ENCODE data around the gene ZNF619.
"Not testable (repeated sequence)": the region's sequence is repeated elsewhere in the genome, so short reads cannot be mapped to it uniquely, and the experiment has no call there.

Gene ZNF619

DNA sequence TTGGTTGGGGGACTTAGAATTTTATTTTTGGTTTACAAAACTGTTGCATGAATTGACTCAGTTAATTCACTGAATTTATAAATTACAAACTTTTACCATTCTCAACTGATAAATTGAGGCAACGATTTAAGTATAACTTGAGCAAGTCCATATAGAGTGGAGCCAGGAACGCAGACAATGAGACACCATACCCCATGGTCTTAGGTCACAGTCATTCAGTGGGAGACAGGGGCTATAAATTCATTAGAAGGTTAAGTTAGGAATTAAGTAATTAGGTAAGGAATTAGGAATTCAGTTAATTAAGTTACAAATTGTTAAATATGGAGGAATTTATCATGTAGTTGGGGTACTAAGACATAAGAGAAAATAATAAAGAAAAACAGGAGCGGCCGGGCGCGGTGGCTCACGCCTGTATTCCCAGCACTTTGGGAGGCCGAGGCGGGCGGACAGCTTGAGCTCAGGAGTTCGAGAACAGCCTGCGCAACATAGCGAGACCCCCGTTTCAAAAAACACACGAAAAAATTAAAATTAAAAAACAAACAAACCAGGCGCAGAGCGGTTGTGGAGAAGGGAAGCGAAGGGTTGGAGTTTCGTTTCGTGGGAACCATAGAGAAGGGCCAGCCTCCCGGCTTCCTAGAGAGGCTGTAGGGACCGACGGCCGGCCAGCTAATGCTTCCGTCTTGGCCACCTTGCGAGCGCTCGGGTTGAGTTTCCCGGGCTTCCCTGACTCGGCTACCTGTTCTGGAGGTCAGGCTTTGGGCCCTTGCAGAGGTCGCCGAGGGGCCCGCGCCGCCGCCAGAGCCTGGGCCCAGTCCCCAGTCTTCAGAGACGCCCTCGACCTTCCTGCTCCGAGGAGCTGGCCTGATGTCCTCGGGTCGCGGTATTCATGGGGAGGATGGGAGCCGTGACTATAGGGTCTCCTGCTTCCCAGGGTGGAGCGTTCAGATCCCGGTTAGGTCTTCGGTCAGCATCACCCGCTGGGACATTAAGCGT lies at the start of gene ZNF619:
Gene ZNF619, plus strand, starts transcription at position 645 of the 993 bp plus-strand sequence. CDS start 858 bp downstream, outside the sequence.
- DNase-seq = peak; percentile 65 to 73

DNA sequence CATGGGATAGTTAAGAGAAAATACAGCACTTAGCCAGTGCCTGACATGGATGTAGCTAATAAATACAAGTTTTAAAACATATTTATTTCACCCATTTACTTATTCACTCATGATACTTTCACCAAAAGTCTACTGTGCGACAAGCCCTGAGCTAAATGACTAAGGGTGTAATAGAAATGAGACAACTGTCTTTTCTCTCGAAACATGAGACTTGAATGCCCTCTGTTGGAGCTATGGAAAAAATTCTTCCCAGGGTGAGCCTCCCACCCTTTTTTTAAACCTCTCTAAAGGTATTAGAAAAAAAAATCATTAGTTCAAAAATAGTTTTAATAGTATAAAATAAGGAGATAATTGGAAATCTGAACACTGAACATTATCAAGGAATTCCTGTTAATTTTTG lies 44.1 kb upstream of the ZNF619 start:
- no peak for DNase-seq

- no peak for DNase-seq
These were observed 39.0 kb upstream of the ZNF619 start for GRCh38 chr3:40437889-40438288.

GRCh38 chr3:40445062-40445461 lies 31.9 kb upstream of the ZNF619 start:
- DNase-seq = no peak

- no peak for DNase-seq
These were observed 31.0 kb upstream of the ZNF619 start for GRCh38 chr3:40445880-40446279.

DNA sequence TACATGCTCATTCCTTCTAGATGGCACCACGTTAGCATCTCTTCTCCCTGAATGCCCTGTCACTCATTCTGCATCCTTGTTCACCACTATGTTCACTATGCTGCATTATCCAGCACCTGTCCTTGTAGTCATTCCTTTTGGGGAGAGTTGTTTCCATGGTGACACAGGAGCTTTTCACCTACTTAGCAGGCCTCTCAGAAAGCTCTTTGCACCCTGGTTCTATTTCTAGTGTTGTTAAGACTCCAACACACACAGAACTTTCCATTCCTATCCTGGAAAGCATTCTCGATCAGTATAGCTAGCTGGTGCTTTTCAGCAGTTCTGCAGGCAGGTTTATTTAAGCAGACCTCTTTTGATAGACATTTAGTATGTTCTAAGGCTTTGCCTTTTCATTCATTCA lies 26.5 kb upstream of the ZNF619 start:
- no peak for DNase-seq

- no peak for DNase-seq
These were observed 25.4 kb upstream of the ZNF619 start for GRCh38 chr3:40451551-40451950.

- peak in 1 of 2 experiments; percentile 20 for DNase-seq
These were observed 24.9 kb upstream of the ZNF619 start for GRCh38 chr3:40452057-40452456.

- DNase-seq = no peak
These were observed 24.4 kb upstream of the ZNF619 start for GRCh38 chr3:40452562-40452875.

GRCh38 chr3:40452876-40453730 lies 23.8 kb upstream of the ZNF619 start:
- peak; percentile 100 for DNase-seq

GRCh38 chr3:40453933-40454332 lies 23.0 kb upstream of the ZNF619 start:
- DNase-seq = no peak

GRCh38 chr3:40455328-40455727 lies 21.6 kb upstream of the ZNF619 start:
- no peak for DNase-seq

DNA sequence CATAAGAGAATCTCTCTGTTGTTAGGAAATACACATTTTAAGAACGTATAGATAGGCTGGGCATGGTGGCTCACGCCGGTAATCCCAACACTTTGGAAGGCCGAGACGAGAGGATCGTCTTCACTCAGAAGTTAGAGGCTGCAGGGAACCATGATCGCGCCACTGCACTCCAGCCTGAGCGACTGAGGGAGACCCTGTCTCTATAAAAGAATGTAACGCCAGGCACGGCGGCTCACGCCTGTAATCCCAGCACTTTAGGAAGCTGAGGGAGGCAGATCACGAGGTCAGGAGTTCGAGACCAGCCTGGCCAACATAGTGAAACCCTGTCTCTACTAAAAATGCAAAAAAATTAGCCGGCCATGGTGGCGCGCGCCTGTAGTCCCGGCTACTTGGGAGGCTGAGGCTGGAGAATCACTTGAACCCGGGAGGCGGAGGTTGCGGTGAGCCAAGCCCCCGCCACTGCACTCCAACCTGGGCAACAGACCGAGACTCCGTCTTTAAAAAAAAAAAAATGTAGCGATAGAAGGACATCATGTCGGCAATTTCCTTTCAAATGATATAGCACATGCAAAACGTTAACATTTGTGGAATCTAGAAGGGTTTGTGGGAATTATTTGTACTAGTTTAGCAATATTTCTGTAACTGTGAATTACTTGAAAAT lies 20.5 kb upstream of the ZNF619 start:
- no peak for DNase-seq

DNA sequence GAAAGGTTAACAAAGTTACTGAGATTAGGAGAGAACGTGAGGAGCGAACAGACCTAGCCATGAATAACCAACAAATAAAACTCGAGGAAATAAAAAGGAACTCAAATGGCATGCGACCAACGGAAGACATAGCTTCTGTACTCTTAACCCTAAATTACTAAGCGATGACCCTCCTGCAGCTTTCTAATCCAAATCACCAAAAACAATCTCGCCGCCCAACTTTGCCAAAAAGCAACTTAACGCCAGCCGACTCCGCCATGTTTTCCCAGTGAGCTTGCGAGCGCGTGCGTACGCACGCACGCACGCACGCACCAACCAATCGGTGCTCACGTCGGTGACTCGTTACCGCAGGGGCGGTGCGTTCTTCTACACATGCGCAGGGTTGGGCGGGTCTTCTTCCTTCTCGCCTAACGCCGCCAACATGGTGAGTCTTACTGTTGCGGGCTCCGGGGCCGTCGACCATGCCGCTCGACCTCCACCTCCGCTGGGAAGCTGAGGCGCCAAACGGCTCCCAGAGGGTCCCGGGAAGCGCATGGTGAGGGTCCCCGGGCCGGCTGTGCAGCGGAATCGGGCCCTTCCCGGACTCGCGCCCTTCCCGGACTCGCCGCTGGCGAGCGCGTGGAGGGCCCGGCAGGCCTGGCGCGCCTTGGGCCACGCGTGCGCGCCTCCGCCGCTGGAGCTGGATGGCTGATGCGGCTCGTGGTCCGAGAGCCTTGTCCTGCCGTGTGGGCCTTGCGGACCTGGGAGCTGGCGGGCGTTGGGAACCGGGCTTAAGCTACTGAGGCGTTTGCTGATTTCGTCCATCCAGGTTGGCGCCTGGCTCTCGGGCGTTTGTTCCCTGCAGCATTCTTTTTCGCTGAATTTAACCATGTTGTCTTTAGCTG lies 19.7 kb upstream of the ZNF619 start, which contains the start of gene RPL14:
Gene RPL14, plus strand, starts transcription at position 400 of the 884 bp plus-strand sequence. Its CDS starts 133 bp downstream, at position 533.
- peak; percentile 94 to 98 for DNase-seq

- no peak for DNase-seq
These were observed 18.4 kb upstream of the ZNF619 start for GRCh38 chr3:40458473-40458872.

DNA sequence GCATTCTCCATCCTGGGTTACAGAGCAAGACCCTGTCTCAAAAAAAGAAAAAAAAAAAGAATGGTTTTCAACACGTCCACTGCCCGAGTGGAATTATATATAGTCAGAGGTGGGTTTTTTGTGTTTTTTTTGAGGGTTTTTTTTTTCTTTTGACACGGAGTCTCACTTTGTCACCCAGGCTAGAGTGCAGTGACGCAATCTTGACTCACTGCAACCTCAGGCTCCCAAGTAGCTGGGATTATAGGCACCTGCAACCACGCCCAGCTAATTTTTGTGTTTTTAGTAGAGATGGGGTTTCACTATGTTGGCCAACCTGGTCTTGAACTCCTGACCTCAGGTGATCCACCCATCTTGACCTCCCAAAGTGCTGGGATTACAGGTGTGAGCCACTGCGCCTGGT lies 16.4 kb upstream of the ZNF619 start:
- DNase-seq = not testable (repeated sequence)

DNA sequence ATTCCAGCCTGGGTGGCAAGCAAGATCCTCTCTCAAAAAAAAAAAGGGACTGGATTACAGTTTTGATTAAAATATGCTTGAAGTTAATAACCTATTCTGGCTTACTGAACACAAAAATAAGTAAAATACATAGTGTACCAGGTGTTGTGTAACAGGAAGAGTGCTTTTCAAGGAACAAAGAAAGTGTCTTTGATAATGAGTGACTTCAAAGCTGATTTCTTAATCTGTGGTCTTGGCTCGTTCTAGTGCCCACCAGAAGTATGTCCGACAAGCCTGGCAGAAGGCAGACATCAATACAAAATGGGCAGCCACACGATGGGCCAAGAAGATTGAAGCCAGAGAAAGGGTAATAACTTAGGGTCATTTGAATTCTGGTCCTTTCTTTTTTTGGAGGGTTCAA lies 15.8 kb upstream of the ZNF619 start:
- DNase-seq = no peak

- DNase-seq = not testable (repeated sequence)
These were observed 14.1 kb upstream of the ZNF619 start for GRCh38 chr3:40462838-40463237.

GRCh38 chr3:40463579-40463978 lies 13.3 kb upstream of the ZNF619 start:
- no peak for DNase-seq

DNA sequence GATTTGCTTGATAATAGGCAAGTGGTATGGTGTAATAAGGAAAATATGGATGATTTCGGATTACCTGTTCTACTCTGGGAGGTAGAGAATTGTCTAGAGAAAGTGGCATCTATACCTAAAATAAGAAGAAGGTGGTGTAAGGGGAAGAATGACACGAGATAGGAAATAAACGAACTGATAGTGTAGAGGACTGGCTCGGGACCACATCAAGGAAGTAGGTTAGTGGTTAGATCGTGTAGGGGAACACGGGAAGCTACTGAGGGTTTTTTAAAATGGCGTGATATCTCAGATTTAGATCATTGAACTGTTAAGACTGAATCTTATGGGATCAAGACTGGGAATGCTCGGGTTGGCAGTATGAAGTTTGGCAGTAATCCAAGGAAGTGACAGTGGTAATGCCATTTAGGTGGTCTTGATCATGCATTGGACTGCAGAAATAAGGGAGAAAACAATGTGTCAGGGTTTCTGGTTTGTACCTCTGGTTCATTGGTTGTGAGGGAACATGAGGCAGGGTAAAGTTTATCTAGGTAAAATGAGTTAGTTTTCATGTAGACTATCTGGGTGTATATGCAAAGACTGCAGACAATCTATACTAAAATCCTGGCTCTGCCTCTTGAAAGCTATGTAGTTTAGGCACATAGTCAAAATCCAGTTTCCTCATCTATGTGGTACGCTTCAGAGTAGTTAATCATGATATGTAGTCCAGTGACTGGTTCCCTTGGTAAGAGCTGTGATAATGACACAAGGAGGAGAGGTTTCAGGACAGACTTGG lies 12.4 kb upstream of the ZNF619 start:
- DNase-seq = no peak

DNA sequence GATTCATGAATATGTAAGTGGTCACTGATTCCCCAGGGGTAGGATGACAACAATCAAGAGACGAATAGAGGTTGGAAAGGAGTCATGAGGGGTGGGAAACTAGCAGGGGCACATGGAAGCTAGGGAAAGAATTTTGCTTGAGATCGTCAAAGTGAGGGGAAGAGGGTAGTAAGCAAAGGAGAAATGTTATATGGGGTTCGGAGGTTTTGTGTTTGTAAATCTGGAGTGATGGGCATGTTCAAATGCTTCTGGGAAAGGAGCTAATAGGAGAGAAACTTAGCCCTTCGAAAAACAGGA lies 11.9 kb upstream of the ZNF619 start:
- DNase-seq = no peak

All from AML-193 (cell line).